Measurements from ENCODE around the gene SUSD3. TPM values are rescaled to one million over a fixed set of nuclear protein-coding genes. Genes with fewer than 3 reads are reported as not detected.

Gene SUSD3
- total RNA-seq, 1 experiment from 2014 or later, result 5.0 TPM

DNA sequence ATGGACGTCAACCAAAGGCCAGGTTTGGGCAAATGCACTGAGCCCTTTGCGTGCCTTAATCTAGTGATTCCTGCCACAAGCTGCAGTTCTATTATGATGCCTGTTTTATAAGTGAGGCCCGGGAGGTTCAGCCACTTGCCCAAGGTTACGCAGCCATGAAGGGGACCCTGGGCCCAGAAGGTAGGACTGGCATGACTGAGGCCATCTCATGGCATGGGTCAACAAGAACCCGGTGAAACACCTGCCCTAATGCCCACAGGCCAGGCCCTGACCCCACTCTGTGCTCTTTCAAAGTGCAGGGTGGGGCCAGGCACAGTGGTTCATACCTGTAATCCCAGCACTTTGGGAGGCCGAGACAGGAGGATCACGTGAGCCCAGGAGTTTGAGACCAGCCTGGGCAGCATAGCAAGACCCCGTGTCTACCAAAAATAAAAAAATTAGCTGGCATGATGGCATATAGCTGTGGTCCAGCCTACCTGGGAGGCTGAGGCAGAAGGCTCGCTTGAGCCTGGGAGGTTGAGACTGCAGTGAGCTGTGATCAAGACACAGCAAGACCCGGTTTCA, 66.9 kb downstream of the SUSD3 start:
- in situ Hi-C loops (cut with HindIII; ENCODE audit: low pct_unique_long_range_greater_than_20kb, low sequenced_read_pairs) (no loop called here), intact Hi-C loops (cut with micrococcal nuclease; ENCODE audit: unreplicated experiment) (no loop called here)
- Histone ChIP-seq H3K4me1 (ENCODE audit: control insufficient read depth, insufficient read depth, low read length) (no peaks in the 10 kb centered on the region), H3K27me3 (ENCODE audit: control insufficient read depth, insufficient read depth, low read length) (no peaks in the 10 kb centered on the region), H3K27ac (ENCODE audit: low read length) (no peak overlapping the region), H3K9me3 (ENCODE audit: control insufficient read depth, insufficient read depth, low read depth, low read length) (no peaks in the 10 kb centered on the region), H3K36me3 (ENCODE audit: control insufficient read depth, insufficient read depth, low read length) (no peaks in the 10 kb centered on the region), H3K4me3 (ENCODE audit: low read depth in 2 of 2, low read length in 2 of 2) (no peak overlapping the region)
- no TSS peak for BruUV-seq (replicated peaks)
- no peak for TF ChIP-seq TCF7L2 (IDR thresholded peaks at IDR 0.05; ENCODE audit: low read depth, low read length)
- TF ChIP-seq CTCF (IDR thresholded peaks at IDR 0.05), result no peak
- TF ChIP-seq POLR2AphosphoS5 (IDR thresholded peaks at IDR 0.05; ENCODE audit: low read depth, low read length), result no peak
- TF ChIP-seq, protein P1, sequence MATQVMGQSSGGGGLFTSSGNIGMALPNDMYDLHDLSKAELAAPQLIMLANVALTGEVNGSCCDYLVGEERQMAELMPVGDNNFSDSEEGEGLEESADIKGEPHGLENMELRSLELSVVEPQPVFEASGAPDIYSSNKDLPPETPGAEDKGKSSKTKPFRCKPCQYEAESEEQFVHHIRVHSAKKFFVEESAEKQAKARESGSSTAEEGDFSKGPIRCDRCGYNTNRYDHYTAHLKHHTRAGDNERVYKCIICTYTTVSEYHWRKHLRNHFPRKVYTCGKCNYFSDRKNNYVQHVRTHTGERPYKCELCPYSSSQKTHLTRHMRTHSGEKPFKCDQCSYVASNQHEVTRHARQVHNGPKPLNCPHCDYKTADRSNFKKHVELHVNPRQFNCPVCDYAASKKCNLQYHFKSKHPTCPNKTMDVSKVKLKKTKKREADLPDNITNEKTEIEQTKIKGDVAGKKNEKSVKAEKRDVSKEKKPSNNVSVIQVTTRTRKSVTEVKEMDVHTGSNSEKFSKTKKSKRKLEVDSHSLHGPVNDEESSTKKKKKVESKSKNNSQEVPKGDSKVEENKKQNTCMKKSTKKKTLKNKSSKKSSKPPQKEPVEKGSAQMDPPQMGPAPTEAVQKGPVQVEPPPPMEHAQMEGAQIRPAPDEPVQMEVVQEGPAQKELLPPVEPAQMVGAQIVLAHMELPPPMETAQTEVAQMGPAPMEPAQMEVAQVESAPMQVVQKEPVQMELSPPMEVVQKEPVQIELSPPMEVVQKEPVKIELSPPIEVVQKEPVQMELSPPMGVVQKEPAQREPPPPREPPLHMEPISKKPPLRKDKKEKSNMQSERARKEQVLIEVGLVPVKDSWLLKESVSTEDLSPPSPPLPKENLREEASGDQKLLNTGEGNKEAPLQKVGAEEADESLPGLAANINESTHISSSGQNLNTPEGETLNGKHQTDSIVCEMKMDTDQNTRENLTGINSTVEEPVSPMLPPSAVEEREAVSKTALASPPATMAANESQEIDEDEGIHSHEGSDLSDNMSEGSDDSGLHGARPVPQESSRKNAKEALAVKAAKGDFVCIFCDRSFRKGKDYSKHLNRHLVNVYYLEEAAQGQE (IDR thresholded peaks at IDR 0.05; ENCODE audit: insufficient read depth in 1 of 2, low read depth in 2 of 2, low read length in 1 of 2), result no peak
- TF ChIP-seq SIN3A (IDR thresholded peaks at IDR 0.05; ENCODE audit: borderline replicate concordance, insufficient read depth, low read depth, low read length), result no peak
- ChIA-PET POLR2A (no interaction called here), CTCF (no interaction called here)
- no peak for ATAC-seq
- DNase-seq (ENCODE audit: low read depth, low spot score), result no peak

DNA sequence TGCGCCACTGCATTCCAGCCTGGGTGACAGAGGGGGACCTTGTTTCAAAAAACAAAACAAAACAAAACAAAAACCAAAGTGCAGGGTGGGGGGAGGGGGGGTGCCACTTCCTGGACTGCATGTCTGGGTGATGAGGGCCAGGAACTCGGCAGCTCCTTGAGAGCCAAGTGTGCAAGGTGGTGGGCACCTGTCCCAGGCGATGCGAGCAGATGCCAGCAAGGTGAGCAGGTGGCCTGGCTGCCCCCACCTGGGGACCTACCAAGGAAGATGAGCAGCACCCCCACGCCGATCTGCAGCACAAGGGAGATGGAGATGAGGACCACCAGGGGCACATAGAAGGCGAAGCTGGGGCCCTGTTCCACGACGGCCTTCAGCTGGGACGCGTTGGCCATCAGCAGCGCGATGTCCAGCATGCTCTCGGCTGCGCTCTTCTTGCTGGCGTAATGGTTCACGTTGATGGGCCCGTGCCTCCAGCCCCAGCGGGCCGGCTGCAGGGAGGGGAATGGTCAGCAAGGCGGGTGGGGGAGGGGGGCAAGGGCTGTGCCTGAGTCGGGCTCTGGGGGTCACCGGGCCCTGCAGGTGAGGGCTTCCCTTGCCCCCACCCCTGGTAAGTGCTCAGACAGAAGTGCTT, 67.8 kb downstream of the SUSD3 start:
- H3K27ac ChIP-seq (ENCODE audit: low read length), result no peak overlapping the region
- ATAC-seq (no peak), DNase-seq (ENCODE audit: low read depth, low spot score) (no peak)
- no peak overlapping the region for H3K4me3 ChIP-seq (ENCODE audit: low read depth in 2 of 2, low read length in 2 of 2)
- TF ChIP-seq CTCF (IDR thresholded peaks at IDR 0.05), result no peak
- no peaks in the 10 kb centered on the region for H3K27me3 ChIP-seq (ENCODE audit: control insufficient read depth, insufficient read depth, low read length)
- H3K4me1 ChIP-seq (ENCODE audit: control insufficient read depth, insufficient read depth, low read length), result no peaks in the 10 kb centered on the region; the same call in 1 of the 2 replicates
- ChIA-PET CTCF (no interaction called here), POLR2A (no interaction called here)
- in situ Hi-C loops (cut with HindIII; ENCODE audit: low pct_unique_long_range_greater_than_20kb, low sequenced_read_pairs) (no loop called here), intact Hi-C loops (cut with micrococcal nuclease; ENCODE audit: unreplicated experiment) (no loop called here)
- BruUV-seq (replicated peaks), result no TSS peak
- no peaks in the 10 kb centered on the region for H3K36me3 ChIP-seq (ENCODE audit: control insufficient read depth, insufficient read depth, low read length)
- H3K9me3 ChIP-seq (ENCODE audit: control insufficient read depth, insufficient read depth, low read depth, low read length), result no peaks in the 10 kb centered on the region
